GM12874 (cell line): Measurements from ENCODE around the gene FBN2.

Experiments
- TF ChIP-seq, protein P1 (sequence below): IDR thresholded peaks from 2 replicates; pipeline ENCODE4 v1.5.1; 2011; ENCODE audit warnings: low read depth, mild to moderate bottlenecking, control low read depth, low read length, moderate library complexity; ENCODE audit not compliant: insufficient read depth

Gene FBN2

DNA sequence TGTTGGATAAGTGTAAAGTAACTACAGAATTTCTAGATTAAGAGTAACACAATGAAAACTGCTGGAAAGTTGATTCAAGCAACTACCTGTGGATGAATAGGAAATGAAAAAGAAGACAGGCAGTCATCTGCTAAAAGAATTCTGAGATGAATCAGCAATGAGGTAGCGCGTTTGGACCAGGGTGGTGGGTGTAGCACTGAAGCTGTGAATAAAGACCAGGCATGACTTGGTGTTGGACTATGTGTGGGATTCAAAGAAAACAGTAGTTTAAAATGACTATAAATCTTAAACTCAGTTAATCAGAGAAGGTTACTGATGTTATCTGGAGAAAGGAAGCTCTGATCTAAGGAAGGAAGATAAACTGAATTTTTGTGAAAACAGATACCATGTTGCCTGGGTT is 159.8 kb downstream of the FBN2 start:
- TF ChIP-seq, protein P1, sequence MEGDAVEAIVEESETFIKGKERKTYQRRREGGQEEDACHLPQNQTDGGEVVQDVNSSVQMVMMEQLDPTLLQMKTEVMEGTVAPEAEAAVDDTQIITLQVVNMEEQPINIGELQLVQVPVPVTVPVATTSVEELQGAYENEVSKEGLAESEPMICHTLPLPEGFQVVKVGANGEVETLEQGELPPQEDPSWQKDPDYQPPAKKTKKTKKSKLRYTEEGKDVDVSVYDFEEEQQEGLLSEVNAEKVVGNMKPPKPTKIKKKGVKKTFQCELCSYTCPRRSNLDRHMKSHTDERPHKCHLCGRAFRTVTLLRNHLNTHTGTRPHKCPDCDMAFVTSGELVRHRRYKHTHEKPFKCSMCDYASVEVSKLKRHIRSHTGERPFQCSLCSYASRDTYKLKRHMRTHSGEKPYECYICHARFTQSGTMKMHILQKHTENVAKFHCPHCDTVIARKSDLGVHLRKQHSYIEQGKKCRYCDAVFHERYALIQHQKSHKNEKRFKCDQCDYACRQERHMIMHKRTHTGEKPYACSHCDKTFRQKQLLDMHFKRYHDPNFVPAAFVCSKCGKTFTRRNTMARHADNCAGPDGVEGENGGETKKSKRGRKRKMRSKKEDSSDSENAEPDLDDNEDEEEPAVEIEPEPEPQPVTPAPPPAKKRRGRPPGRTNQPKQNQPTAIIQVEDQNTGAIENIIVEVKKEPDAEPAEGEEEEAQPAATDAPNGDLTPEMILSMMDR = no peak

DNA sequence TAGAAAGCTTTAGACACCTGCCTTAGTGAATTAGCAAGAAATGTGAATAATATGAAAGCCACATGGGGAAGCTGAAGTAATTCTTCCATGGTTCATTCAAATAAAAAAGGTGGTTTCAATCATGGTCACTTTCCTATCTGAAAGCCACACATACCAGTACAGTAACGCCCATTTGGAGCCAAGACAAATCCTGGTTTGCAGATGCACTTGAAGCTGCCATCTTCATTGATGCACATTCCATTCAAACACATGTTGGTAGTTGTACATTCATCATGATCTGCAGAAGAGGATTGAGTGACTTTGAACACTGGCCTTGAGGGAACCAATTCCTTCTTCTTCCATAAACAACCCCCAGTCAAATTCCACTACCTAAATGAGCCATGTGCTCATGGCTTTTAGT is 161.5 kb downstream of the FBN2 start:
- TF ChIP-seq, protein P1 = no peak

DNA sequence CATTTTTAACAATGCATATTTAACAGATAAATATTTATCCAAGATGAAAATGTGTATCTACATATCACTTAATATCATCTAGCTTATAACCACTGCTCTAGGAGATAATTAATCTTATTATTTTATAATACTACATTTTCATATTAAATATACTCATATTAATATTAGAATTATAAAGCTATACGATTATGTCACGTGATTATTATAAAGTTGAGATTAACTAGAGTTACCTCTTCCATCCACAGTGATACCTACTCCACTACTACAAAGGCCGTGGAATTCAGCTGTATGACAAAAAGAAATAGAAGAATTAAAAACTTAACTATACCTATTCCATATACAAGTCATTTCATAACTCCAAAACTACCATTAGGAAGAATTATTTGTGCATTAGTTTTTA is 171.9 kb downstream of the FBN2 start:
- TF ChIP-seq, protein P1 = no peak

DNA sequence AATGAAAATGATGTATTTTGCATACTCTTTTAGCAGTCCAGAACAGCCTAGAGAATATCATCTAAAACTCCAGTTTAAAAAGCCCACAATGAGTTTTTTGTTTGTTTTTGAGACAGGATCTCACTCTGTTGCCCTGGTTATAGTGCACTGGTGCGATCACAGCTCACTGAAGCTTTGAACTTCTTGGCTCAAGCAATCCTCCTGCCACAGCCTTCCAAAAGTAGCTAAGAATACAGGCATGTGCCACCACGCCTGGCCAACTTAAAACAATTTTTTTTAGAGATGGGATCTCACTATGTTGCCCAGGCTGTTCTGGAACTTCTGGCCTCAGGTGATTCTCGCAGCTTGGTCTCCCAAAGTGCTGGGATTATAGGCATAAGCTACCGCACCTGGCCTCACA is 175.7 kb downstream of the FBN2 start:
- TF ChIP-seq, protein P1 = no peak

DNA sequence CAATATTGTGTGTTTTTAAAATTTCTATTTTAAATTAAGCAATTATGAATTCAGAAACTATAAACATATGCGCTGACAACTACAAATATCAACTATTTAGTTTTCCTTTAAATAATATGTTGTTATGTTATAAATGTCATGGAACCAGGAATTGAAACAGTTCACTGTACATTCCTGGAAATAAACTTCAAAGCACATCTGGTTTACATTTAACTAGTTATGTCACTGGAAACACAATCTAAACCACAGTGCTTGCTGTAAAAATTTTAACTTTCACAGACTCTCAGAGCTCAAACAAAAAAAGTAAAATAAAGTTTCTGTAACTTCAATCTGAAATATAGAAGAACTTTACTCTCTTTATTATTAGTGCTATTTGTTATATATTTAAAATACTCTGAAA is 179.2 kb downstream of the FBN2 start:
- TF ChIP-seq, protein P1 = no peak

DNA sequence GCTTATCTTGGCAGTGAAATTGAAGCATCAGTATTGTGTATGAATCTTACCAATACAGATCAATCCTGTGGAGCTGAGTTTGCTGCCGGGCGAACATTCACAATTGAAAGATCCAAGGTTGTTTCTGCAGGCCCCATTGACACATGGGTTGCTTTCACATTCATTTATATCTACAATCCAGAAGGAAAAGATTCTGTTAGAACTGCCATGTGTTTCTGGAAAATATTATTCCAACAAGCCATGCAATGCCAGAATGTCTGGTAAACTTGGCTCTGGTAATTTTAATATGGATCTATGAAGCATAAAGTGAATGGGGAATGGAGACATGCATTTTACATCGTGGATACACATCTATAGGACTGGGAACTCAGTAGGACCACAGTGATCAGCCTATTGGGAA is 180.8 kb downstream of the FBN2 start:
- TF ChIP-seq, protein P1 = no peak

DNA sequence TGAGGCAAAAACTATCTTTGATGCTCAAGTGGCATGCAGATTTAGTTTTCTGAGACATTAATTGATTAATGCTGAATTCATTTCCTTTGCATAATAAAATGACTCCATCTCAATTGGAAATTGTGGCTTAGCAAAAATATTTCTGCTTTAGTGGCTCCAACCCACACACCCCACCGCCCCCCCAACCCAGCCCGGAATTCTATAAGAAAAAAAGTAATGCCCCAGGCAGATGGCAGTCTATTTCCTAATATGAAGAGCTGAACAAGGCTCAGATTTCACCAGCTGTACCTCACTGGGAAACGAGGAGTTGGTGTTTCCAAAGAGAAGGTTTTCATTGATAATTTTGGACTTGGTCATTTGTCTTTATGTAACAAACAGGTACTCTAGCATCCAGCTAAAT is 182.1 kb downstream of the FBN2 start:
- TF ChIP-seq, protein P1 = no peak
